GM12878 (cell line): Measurements from ENCODE around the gene DFFB. TPM values are rescaled to one million over a fixed set of nuclear protein-coding genes. Genes with fewer than 3 reads are reported as not detected.

ENCODE experiments used
- ATAC-seq: fragments of 200-7000 bp; cut with Tn5 transposase; 3 replicates; pipeline ENCODE4 v1.9.1; 2020; ENCODE audit warnings: mild to moderate bottlenecking, moderate library complexity
- BruUV-seq: library from RNA; stranded (reverse); fragments of 400-500 nt; replicated peaks from 2 replicates; lab custom pipeline; 2021; lab: Mats Ljungman, UMichigan
- CTCF ChIA-PET: fragments of 300-600 bp; sonication (Branson Sonifier 250); formaldehyde crosslinking; extraction: SDS; loops from one replicate; lab custom pipeline; 2021; ENCODE audit warnings: inconsistent platforms; lab: Yijun Ruan, JAX
- POLR2A ChIA-PET: fragments of 350-600 bp; formaldehyde crosslinking; extraction: SDS; loops from one replicate; lab custom pipeline; 2021; ENCODE audit warnings: inconsistent platforms; lab: Charles Lee
- RAD21 ChIA-PET: fragments of 300-600 bp; sonication (Branson Sonifier 250); formaldehyde crosslinking; loops from one replicate; lab custom pipeline; 2023; ENCODE audit warnings: antibody characterized with exemption; ENCODE audit not compliant: unreplicated experiment; lab: Charles Lee
- SMC1A ChIA-PET: fragments of 300-600 bp; sonication (Branson Sonifier 250); formaldehyde crosslinking; loops from one replicate; lab custom pipeline; 2023; ENCODE audit not compliant: unreplicated experiment, uncharacterized antibody; lab: Charles Lee
- DNase-seq: peaks from one replicate; pipeline ENCODE4 v3.0.0-alpha.2; 2011; ENCODE audit warnings: low read depth, low spot score
- FAIRE-seq: peaks from 3 replicates; lab custom pipeline; 2011; peaks lifted over from hg19 to GRCh38; lab: Jason Lieb, UNC
- H2AFZ ChIP-seq: 2 replicates; pipeline ENCODE4 v1.6.0; 2011; ENCODE audit warnings: low read depth, low read length, control low read depth; ENCODE audit not compliant: control insufficient read depth
- H3K27ac ChIP-seq: 2 replicates; pipeline ENCODE4 v1.5.1; 2011; ENCODE audit warnings: control low read depth; ENCODE audit not compliant: control insufficient read depth, insufficient read depth
- H3K27me3 ChIP-seq, 2 experiments: replicated peaks in 1 of 2; 2 replicates each; pipeline versions ENCODE4 v1.6.0 to v1.6.1; 2011; ENCODE audit warnings: low read length in 1 of 2; ENCODE audit not compliant: control insufficient read depth in 2 of 2, insufficient read depth in 2 of 2
- H3K36me3 ChIP-seq, 2 experiments: 2 replicates each; pipeline ENCODE4 v1.5.1; 2011; ENCODE audit warnings: low read length in 1 of 2; ENCODE audit not compliant: control insufficient read depth in 2 of 2, insufficient read depth in 2 of 2
- H3K4me1 ChIP-seq: 2 replicates; pipeline ENCODE4 v1.6.1; 2011; ENCODE audit warnings: mild to moderate bottlenecking, low read length, moderate library complexity, mixed read lengths; ENCODE audit not compliant: control insufficient read depth, insufficient read depth
- H3K4me2 ChIP-seq: 2 replicates; pipeline ENCODE4 v1.6.0; 2011; ENCODE audit warnings: control low read depth; ENCODE audit not compliant: control insufficient read depth, insufficient read depth
- H3K4me3 ChIP-seq: fragments of 200-600 bp; sonication (generic); 2 replicates; pipeline ENCODE4 v1.5.1; 2016
- H3K79me2 ChIP-seq: 2 replicates; pipeline ENCODE4 v1.6.0; 2011; ENCODE audit warnings: low read length; ENCODE audit not compliant: control insufficient read depth, insufficient read depth
- H3K9ac ChIP-seq: 2 replicates; pipeline ENCODE4 v1.8.0; 2011; ENCODE audit warnings: low read length, control low read depth, mixed read lengths; ENCODE audit not compliant: control insufficient read depth, insufficient read depth
- H3K9me3 ChIP-seq: replicated peaks from 3 replicates; pipeline ENCODE4 v1.5.1; 2011; ENCODE audit warnings: mild to moderate bottlenecking, low read length; ENCODE audit not compliant: control insufficient read depth, insufficient read depth
- H4K20me1 ChIP-seq: 2 replicates; pipeline ENCODE4 v1.6.0; 2011; ENCODE audit not compliant: control insufficient read depth, insufficient read depth
- CUX1 ChIP-seq: IDR thresholded peaks from 2 replicates; pipeline ENCODE4 v1.6.1; 2012; ENCODE audit warnings: improper control_type of control experiment, low read depth, low read length; ENCODE audit not compliant: insufficient replicate concordance
- IKZF2 ChIP-seq, 2 experiments: fragments of 450-650 bp; IDR thresholded peaks; 2 replicates each; pipeline ENCODE4 v1.6.1; 2017; ENCODE audit warnings: mild to moderate bottlenecking in 2 of 2, moderate library complexity in 2 of 2
- LARP7 ChIP-seq: fragments of 450-650 bp; IDR thresholded peaks from 2 replicates; pipeline ENCODE4 v1.6.1; 2017; ENCODE audit warnings: mild to moderate bottlenecking
- MYC ChIP-seq: IDR thresholded peaks from 2 replicates; pipeline ENCODE4 v1.6.1; 2011; ENCODE audit warnings: mild to moderate bottlenecking, low read length, moderate library complexity, inconsistent platforms; ENCODE audit not compliant: insufficient read depth, insufficient replicate concordance, insufficient read length, severe bottlenecking
- NFXL1 ChIP-seq: fragments of 450-650 bp; IDR thresholded peaks from 2 replicates; pipeline ENCODE4 v1.6.1; 2017; ENCODE audit warnings: antibody characterized with exemption, mild to moderate bottlenecking, borderline replicate concordance
- NFYA ChIP-seq: IDR thresholded peaks from 2 replicates; pipeline ENCODE4 v1.6.1; 2011; ENCODE audit warnings: low read depth, mild to moderate bottlenecking, low read length, improper control_type of control experiment, borderline replicate concordance
- NR2C1 ChIP-seq: fragments of 450-650 bp; IDR thresholded peaks from 2 replicates; pipeline ENCODE4 v1.6.1; 2017; ENCODE audit warnings: antibody characterized with exemption, mild to moderate bottlenecking, moderate library complexity
- RB1 ChIP-seq: fragments of 450-650 bp; formaldehyde crosslinking; IDR thresholded peaks from 2 replicates; pipeline ENCODE4 v1.6.1; 2017; ENCODE audit warnings: mild to moderate bottlenecking, borderline replicate concordance
- SUZ12 ChIP-seq: fragments of 200-600 bp; sonication (generic); IDR thresholded peaks from one replicate; pipeline ENCODE4 v1.6.1; 2018; ENCODE audit warnings: antibody characterized with exemption, mild to moderate bottlenecking; ENCODE audit not compliant: unreplicated experiment
- WGBS: methylation state at CpG from one replicate; pipeline ENCODE4 v1.1.6; 2016; ENCODE audit warnings: low lambda C conversion rate; ENCODE audit not compliant: insufficient replicate concordance, insufficient coverage; ENCODE audit errors: missing lambda C conversion rate; 5-methylcytosine and 5-hydroxymethylcytosine counted together
- in situ Hi-C: fragments of 300-500 bp; cut with MboI; formaldehyde crosslinking; loops from 9 replicates; pipeline ENCODE4 v1.14.3; 2018; ENCODE audit warnings: mixed read lengths
- intact Hi-C: fragments of 100-400 bp; cut with micrococcal nuclease; formaldehyde crosslinking; loops from one replicate; pipeline ENCODE4 v1.14.2; 2022; ENCODE audit not compliant: unreplicated experiment
- polyA plus RNA-seq, 11 experiments: library from polyadenylated mRNA; depleted of rRNA in 4 of 11; unstranded in 6 of 11; stranded (reverse) in 5 of 11; fragments of >200 nt; fragmentation: Nextera tagmentation in 4 of 11; fragmentation: Illumina TruSeq in 1 of 11; extraction: Ambion mirVana in 4 of 11; extraction: Trizol in 1 of 11; gene quantifications; 1 replicate in 1 of 11; 2 replicates in 10 of 11; pipeline versions ENCODE4 v1.2.1 to v1.2.3, GENCODE V29; 2011 to 2016; ENCODE audit warnings: inconsistent platforms in 2 of 11, missing spikeins in 2 of 11, low read depth in 1 of 11
- total RNA-seq, 4 experiments: library from RNA; depleted of rRNA in 3 of 4; stranded (reverse); fragments of >200 nt in 3 of 4; fragmentation: Illumina TruSeq in 1 of 4; extraction: Trizol in 1 of 4; gene quantifications; 2 replicates each; pipeline versions ENCODE4 v1.2.1 to v1.2.3, GENCODE V29; 2013 to 2021
- TF ChIP-seq, protein P1 (sequence below): fragments of 450-650 bp; IDR thresholded peaks from 2 replicates; pipeline ENCODE4 v1.6.1; 2017; ENCODE audit warnings: low read depth, mild to moderate bottlenecking, moderate library complexity
- TF ChIP-seq, protein P2 (sequence below): IDR thresholded peaks from 2 replicates; pipeline ENCODE4 v1.6.1; 2011; ENCODE audit warnings: low read depth, low read length, improper control_type of control experiment, borderline replicate concordance
- TF ChIP-seq, protein P3 (sequence below): fragments of 450-650 bp; formaldehyde crosslinking; IDR thresholded peaks from 2 replicates; pipeline ENCODE4 v1.5.0; 2022; ENCODE audit warnings: mild to moderate bottlenecking, missing genetic modification characterization

Gene DFFB
- total and polyA plus RNA-seq, 10 of the 15 experiments (the other 5 are each of a cell fraction or from before 2014, with no cell fraction given): 2.7 to 10.7 (median 6.5) TPM

GRCh38 chr1:3915551-3916121 is 58.4 kb downstream of the DFFB start:
- no peak overlapping the region for H2AFZ ChIP-seq
- H4K20me1 ChIP-seq: no peaks in the 10 kb centered on the region
- no peak overlapping the region for H3K27ac ChIP-seq
- POLR2A ChIA-PET: no interaction called here
- no peak overlapping the region for H3K4me2 ChIP-seq
- no peak for DNase-seq
- 33% methylated on average over 15 of the region's 15 CpGs for WGBS
- BruUV-seq: no TSS peak
- H3K27me3 ChIP-seq: peaks cover 0 to under 1% of the 10 kb centered on the region in 2 experiments; a peak in 1 of 4 replicates
- CTCF ChIA-PET: interaction anchor here (0.7 kb wide), 1 partner anchor 1595 kb away, joined by 3 read pairs; no protein-coding TSS in a partner anchor
- no peak for FAIRE-seq
- in situ Hi-C loops (loop anchor here (10.0 kb wide), 1 partner anchor 1829 kb away; no protein-coding TSS in a partner anchor), intact Hi-C loops (no loop called here)
- SMC1A ChIA-PET: no interaction called here
- no peak for ATAC-seq
- H3K4me3 ChIP-seq: no peak overlapping the region
- H3K9me3 ChIP-seq: no peaks in the 10 kb centered on the region
- no peaks in the 10 kb centered on the region for H3K79me2 ChIP-seq
- H3K9ac ChIP-seq: no peak overlapping the region
- no peaks in the 10 kb centered on the region for H3K4me1 ChIP-seq
- H3K36me3 ChIP-seq: no peaks in the 10 kb centered on the region
- RAD21 ChIA-PET: no interaction called here
- no peak for TF ChIP-seq NR2C1
- TF ChIP-seq, protein P1, sequence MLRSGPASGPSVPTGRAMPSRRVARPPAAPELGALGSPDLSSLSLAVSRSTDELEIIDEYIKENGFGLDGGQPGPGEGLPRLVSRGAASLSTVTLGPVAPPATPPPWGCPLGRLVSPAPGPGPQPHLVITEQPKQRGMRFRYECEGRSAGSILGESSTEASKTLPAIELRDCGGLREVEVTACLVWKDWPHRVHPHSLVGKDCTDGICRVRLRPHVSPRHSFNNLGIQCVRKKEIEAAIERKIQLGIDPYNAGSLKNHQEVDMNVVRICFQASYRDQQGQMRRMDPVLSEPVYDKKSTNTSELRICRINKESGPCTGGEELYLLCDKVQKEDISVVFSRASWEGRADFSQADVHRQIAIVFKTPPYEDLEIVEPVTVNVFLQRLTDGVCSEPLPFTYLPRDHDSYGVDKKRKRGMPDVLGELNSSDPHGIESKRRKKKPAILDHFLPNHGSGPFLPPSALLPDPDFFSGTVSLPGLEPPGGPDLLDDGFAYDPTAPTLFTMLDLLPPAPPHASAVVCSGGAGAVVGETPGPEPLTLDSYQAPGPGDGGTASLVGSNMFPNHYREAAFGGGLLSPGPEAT: no peak
- no peak for TF ChIP-seq MYC
- no peak for TF ChIP-seq IKZF2 (IDR thresholded peaks at IDR 0.05)
- TF ChIP-seq NFYA: no peak
- TF ChIP-seq SUZ12: no peak
- TF ChIP-seq CUX1: no peak
- no peak for TF ChIP-seq RB1
- no peak for TF ChIP-seq LARP7
- TF ChIP-seq, protein P2, sequence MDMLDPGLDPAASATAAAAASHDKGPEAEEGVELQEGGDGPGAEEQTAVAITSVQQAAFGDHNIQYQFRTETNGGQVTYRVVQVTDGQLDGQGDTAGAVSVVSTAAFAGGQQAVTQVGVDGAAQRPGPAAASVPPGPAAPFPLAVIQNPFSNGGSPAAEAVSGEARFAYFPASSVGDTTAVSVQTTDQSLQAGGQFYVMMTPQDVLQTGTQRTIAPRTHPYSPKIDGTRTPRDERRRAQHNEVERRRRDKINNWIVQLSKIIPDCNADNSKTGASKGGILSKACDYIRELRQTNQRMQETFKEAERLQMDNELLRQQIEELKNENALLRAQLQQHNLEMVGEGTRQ: no peak
- no peak for TF ChIP-seq NFXL1
- TF ChIP-seq, protein P3, sequence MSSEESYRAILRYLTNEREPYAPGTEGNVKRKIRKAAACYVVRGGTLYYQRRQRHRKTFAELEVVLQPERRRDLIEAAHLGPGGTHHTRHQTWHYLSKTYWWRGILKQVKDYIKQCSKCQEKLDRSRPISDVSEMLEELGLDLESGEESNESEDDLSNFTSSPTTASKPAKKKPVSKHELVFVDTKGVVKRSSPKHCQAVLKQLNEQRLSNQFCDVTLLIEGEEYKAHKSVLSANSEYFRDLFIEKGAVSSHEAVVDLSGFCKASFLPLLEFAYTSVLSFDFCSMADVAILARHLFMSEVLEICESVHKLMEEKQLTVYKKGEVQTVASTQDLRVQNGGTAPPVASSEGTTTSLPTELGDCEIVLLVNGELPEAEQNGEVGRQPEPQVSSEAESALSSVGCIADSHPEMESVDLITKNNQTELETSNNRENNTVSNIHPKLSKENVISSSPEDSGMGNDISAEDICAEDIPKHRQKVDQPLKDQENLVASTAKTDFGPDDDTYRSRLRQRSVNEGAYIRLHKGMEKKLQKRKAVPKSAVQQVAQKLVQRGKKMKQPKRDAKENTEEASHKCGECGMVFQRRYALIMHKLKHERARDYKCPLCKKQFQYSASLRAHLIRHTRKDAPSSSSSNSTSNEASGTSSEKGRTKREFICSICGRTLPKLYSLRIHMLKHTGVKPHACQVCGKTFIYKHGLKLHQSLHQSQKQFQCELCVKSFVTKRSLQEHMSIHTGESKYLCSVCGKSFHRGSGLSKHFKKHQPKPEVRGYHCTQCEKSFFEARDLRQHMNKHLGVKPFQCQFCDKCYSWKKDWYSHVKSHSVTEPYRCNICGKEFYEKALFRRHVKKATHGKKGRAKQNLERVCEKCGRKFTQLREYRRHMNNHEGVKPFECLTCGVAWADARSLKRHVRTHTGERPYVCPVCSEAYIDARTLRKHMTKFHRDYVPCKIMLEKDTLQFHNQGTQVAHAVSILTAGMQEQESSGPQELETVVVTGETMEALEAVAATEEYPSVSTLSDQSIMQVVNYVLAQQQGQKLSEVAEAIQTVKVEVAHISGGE (CRISPR knock-in tag): no peak
